ENCODE measurements around the gene ATPAF1.

- TF ChIP-seq, protein P1, sequence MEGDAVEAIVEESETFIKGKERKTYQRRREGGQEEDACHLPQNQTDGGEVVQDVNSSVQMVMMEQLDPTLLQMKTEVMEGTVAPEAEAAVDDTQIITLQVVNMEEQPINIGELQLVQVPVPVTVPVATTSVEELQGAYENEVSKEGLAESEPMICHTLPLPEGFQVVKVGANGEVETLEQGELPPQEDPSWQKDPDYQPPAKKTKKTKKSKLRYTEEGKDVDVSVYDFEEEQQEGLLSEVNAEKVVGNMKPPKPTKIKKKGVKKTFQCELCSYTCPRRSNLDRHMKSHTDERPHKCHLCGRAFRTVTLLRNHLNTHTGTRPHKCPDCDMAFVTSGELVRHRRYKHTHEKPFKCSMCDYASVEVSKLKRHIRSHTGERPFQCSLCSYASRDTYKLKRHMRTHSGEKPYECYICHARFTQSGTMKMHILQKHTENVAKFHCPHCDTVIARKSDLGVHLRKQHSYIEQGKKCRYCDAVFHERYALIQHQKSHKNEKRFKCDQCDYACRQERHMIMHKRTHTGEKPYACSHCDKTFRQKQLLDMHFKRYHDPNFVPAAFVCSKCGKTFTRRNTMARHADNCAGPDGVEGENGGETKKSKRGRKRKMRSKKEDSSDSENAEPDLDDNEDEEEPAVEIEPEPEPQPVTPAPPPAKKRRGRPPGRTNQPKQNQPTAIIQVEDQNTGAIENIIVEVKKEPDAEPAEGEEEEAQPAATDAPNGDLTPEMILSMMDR (conservative IDR thresholded peaks at IDR 0.05), result no peak
- no peak for TF ChIP-seq ZFX (IDR thresholded peaks at IDR 0.05)
Measured at GRCh38 chr1:46659307-46659870, 8.8 kb downstream of the ATPAF1 start.

Measured in C4-2B (cell line).